B cell (primary cell): Measurements from ENCODE around the gene HASPIN.

Experiments used
- EZH2 ChIP-seq: IDR thresholded peaks from 2 replicates; pipeline ENCODE4 v1.6.1; 2012; ENCODE audit warnings: borderline replicate concordance, low read depth, mild to moderate bottlenecking, moderate library complexity, low read length; ENCODE audit not compliant: insufficient read depth, poor library complexity, severe bottlenecking
- TF ChIP-seq, protein P1 (sequence below): fragments of 200-600 bp; IDR thresholded peaks from one replicate; pipeline ENCODE4 v1.8.0; 2022; ENCODE audit warnings: antibody characterized with exemption, mild to moderate bottlenecking

DNA sequence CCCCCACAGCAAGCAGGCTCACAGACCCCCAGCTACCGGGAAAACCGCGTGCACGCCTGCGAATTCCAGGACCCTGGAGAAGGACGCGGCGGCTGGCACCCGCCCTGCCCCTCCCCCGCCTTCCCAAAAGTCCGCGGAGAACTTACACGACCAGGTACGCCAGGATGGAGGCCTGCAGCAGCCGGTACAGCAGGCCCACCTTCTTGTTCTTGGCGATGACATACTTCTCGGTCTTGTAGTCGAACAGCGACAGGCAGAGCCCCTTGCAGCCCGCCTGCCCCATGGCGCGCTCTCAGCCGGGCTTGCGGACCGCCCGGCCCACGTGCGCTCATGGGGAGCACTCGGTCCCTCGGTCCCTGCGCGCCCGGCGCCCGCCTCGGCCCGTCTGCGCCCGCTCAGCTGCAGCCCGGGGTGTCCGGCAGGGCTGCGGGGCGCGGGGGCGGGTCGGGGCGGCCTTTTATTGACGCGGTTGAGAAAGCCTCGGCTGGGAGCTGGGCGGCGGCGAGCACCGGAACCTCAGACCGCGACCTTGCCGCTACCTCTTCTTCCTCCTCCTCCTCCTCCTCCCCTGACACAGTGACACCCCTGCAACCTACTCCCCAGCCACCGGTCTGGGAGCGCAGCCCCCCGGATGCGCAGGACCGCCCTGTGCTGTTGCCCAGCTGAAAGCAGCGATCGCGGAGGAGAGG lies 27.8 kb upstream of the HASPIN start, which contains the start of gene P2RX5:
- TF ChIP-seq, protein P1, sequence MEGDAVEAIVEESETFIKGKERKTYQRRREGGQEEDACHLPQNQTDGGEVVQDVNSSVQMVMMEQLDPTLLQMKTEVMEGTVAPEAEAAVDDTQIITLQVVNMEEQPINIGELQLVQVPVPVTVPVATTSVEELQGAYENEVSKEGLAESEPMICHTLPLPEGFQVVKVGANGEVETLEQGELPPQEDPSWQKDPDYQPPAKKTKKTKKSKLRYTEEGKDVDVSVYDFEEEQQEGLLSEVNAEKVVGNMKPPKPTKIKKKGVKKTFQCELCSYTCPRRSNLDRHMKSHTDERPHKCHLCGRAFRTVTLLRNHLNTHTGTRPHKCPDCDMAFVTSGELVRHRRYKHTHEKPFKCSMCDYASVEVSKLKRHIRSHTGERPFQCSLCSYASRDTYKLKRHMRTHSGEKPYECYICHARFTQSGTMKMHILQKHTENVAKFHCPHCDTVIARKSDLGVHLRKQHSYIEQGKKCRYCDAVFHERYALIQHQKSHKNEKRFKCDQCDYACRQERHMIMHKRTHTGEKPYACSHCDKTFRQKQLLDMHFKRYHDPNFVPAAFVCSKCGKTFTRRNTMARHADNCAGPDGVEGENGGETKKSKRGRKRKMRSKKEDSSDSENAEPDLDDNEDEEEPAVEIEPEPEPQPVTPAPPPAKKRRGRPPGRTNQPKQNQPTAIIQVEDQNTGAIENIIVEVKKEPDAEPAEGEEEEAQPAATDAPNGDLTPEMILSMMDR = no peak
- TF ChIP-seq EZH2 = no peak
